ENCODE results near the gene ADAM19. TPM values are rescaled to one million over a fixed set of nuclear protein-coding genes. Genes with fewer than 3 reads are reported as not detected.

The ADAM19 gene
- polyA plus RNA-seq, 1 of the 3 experiments (the other 2 are of a cell fraction): 46.9 TPM

DNA sequence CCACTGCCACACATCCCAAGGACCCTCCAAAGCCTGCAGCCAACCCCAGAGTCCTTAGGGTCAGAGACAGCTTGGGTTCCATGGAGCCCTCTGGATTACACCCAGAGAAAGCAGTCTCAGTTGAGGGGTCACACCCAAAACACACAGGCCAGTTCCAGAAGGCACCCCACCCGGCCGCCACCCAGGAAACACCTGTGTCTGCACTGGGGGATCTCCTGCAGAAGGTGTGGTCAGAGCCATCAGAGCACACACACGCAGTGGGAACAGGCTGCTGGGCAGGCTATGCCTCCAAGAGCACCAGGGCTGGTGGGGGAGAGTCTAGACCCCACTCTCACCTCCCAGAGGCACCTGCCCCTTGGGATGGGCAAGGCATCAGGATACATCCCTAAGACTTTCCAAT, 88.2 kb downstream of the ADAM19 start:
- Histone ChIP-seq H4K20me1 (ENCODE audit: insufficient read depth) (peaks cover 6% of the 10 kb centered on the region; the same call in 1 of the 2 replicates), H3K9me3 (no peaks in the 10 kb centered on the region), H2AFZ (ENCODE audit: low read depth) (no peak overlapping the region), H3K27ac (ENCODE audit: low read depth in 2 of 2, low read length in 1 of 2) (no peak overlapping the region), H3K4me1 (ENCODE audit: control insufficient read depth in 1 of 2, insufficient read depth in 2 of 2, low read depth in 1 of 2, low read length in 1 of 2) (no peaks in the 10 kb centered on the region), H3K4me3 (ENCODE audit: low read depth in 2 of 2, low read length in 1 of 2) (no peak overlapping the region), H3K79me2 (ENCODE audit: insufficient read depth) (peaks cover 16% of the 10 kb centered on the region; the same call in 1 of the 2 replicates), H3K4me2 (no peak overlapping the region), H3F3A (replicated peaks; ENCODE audit: insufficient read depth) (peaks cover 32% of the 10 kb centered on the region), H3K36me3 (replicated peaks in 1 of 2; ENCODE audit: control insufficient read depth in 1 of 2, insufficient read depth in 2 of 2, low read length in 1 of 2) (peaks cover 49 to 76% of the 10 kb centered on the region in 2 experiments), H3K9me2 (no peaks in the 10 kb centered on the region), H3K27me3 (ENCODE audit: insufficient read depth) (no peaks in the 10 kb centered on the region), H3K9ac (no peak overlapping the region)
- no peak for TF ChIP-seq NFIC (IDR thresholded peaks at IDR 0.05; ENCODE audit: borderline replicate concordance)
- TF ChIP-seq FOSL2 (IDR thresholded peaks at IDR 0.05; ENCODE audit: borderline replicate concordance, low read depth): no peak
- no peak for TF ChIP-seq SMC3 (IDR thresholded peaks at IDR 0.05; ENCODE audit: low read depth, low read length)
- TF ChIP-seq, protein P1, sequence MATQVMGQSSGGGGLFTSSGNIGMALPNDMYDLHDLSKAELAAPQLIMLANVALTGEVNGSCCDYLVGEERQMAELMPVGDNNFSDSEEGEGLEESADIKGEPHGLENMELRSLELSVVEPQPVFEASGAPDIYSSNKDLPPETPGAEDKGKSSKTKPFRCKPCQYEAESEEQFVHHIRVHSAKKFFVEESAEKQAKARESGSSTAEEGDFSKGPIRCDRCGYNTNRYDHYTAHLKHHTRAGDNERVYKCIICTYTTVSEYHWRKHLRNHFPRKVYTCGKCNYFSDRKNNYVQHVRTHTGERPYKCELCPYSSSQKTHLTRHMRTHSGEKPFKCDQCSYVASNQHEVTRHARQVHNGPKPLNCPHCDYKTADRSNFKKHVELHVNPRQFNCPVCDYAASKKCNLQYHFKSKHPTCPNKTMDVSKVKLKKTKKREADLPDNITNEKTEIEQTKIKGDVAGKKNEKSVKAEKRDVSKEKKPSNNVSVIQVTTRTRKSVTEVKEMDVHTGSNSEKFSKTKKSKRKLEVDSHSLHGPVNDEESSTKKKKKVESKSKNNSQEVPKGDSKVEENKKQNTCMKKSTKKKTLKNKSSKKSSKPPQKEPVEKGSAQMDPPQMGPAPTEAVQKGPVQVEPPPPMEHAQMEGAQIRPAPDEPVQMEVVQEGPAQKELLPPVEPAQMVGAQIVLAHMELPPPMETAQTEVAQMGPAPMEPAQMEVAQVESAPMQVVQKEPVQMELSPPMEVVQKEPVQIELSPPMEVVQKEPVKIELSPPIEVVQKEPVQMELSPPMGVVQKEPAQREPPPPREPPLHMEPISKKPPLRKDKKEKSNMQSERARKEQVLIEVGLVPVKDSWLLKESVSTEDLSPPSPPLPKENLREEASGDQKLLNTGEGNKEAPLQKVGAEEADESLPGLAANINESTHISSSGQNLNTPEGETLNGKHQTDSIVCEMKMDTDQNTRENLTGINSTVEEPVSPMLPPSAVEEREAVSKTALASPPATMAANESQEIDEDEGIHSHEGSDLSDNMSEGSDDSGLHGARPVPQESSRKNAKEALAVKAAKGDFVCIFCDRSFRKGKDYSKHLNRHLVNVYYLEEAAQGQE (IDR thresholded peaks at IDR 0.05; ENCODE audit: low read depth, low read length): no peak
- no peak for TF ChIP-seq SIN3A (IDR thresholded peaks at IDR 0.05; ENCODE audit: borderline replicate concordance, low read depth, low read length)
- no peak for TF ChIP-seq TCF12 (IDR thresholded peaks at IDR 0.05)
- TF ChIP-seq RAD21 (IDR thresholded peaks at IDR 0.05; ENCODE audit: low read length): no peak
- POLR2A ChIA-PET: no interaction called here
- CTCF ChIA-PET: no interaction called here
- no peak for DNase-seq
- no CpG with 5 or more reads among the region's 3 CpGs for WGBS (ENCODE audit: low lambda C conversion rate)

DNA sequence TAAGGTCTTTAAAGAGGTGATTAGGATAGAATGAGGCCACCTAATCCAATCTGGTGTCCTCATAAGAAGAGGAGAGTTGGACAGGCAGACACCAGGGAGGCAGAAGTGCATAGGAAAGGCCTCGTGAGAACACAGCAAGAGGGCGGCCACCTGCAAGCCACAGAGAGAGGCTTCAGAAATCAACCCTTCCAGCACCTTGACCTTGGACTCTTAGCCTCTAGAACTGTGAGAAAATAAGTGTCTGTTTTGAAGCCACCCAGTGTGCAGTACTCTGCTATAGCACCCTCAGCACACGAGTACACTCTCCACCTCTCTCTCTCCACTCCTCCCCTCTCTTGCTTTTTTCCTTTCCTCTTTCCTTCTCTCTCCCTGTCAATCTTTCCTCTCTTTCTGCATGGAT, 88.7 kb downstream of the ADAM19 start:
- H3K9me2 ChIP-seq: no peaks in the 10 kb centered on the region
- no peak for DNase-seq
- no peaks in the 10 kb centered on the region for H3K9me3 ChIP-seq
- TF ChIP-seq RFX5 (IDR thresholded peaks at IDR 0.05; ENCODE audit: low read length) (no peak), NRF1 (IDR thresholded peaks at IDR 0.05; ENCODE audit: low read depth, low read length) (no peak), ELF1 (IDR thresholded peaks at IDR 0.05) (no peak), FOXJ3 (CRISPR knock-in tag; IDR thresholded peaks at IDR 0.05) (no peak), MEF2A (IDR thresholded peaks at IDR 0.05; ENCODE audit: borderline replicate concordance, low read depth) (no peak), YY1 (IDR thresholded peaks at IDR 0.05; ENCODE audit: low read depth) (no peak), TEAD4 (IDR thresholded peaks at IDR 0.05; ENCODE audit: borderline replicate concordance, insufficient read depth) (no peak), FOSL2 (IDR thresholded peaks at IDR 0.05; ENCODE audit: borderline replicate concordance, low read depth) (no peak), SMC3 (IDR thresholded peaks at IDR 0.05; ENCODE audit: low read depth, low read length) (no peak), POLR2AphosphoS5 (IDR thresholded peaks at IDR 0.05; ENCODE audit: low read depth, low read length) (no peak), RAD21 (IDR thresholded peaks at IDR 0.05; ENCODE audit: low read length) (no peak)
- TF ChIP-seq, protein P2, sequence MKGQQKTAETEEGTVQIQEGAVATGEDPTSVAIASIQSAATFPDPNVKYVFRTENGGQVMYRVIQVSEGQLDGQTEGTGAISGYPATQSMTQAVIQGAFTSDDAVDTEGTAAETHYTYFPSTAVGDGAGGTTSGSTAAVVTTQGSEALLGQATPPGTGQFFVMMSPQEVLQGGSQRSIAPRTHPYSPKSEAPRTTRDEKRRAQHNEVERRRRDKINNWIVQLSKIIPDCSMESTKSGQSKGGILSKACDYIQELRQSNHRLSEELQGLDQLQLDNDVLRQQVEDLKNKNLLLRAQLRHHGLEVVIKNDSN (IDR thresholded peaks at IDR 0.05; ENCODE audit: borderline replicate concordance, low read depth): no peak
- TF ChIP-seq, protein P3, sequence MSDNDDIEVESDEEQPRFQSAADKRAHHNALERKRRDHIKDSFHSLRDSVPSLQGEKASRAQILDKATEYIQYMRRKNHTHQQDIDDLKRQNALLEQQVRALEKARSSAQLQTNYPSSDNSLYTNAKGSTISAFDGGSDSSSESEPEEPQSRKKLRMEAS (IDR thresholded peaks at IDR 0.05; ENCODE audit: low read depth): no peak
- TF ChIP-seq, protein P4, sequence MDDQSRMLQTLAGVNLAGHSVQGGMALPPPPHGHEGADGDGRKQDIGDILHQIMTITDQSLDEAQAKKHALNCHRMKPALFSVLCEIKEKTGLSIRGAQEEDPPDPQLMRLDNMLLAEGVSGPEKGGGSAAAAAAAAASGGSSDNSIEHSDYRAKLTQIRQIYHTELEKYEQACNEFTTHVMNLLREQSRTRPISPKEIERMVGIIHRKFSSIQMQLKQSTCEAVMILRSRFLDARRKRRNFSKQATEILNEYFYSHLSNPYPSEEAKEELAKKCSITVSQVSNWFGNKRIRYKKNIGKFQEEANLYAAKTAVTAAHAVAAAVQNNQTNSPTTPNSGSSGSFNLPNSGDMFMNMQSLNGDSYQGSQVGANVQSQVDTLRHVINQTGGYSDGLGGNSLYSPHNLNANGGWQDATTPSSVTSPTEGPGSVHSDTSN (IDR thresholded peaks at IDR 0.05): no peak
- H3K4me3 ChIP-seq (ENCODE audit: low read depth in 2 of 2, low read length in 1 of 2): no peak overlapping the region
- peaks cover 35% of the 10 kb centered on the region for H3F3A ChIP-seq (replicated peaks; ENCODE audit: insufficient read depth)
- CTCF ChIA-PET: interaction anchor here (2.2 kb wide), 1 partner anchor 158 kb away, joined by 11 read pairs; no protein-coding TSS in a partner anchor
- POLR2A ChIA-PET: no interaction called here
- H3K36me3 ChIP-seq (replicated peaks in 1 of 2; ENCODE audit: control insufficient read depth in 1 of 2, insufficient read depth in 2 of 2, low read length in 1 of 2): peaks cover 49 to 77% of the 10 kb centered on the region in 2 experiments
- H3K4me1 ChIP-seq (ENCODE audit: control insufficient read depth in 1 of 2, insufficient read depth in 2 of 2, low read depth in 1 of 2, low read length in 1 of 2): no peaks in the 10 kb centered on the region
- no peak overlapping the region for H3K27ac ChIP-seq (ENCODE audit: low read depth in 2 of 2, low read length in 1 of 2)
- peaks cover 16% of the 10 kb centered on the region; the same call in 1 of the 2 replicates for H3K79me2 ChIP-seq (ENCODE audit: insufficient read depth)
- 86% methylated on average over 3 of the region's 3 CpGs for WGBS (ENCODE audit: low lambda C conversion rate)
- no peaks in the 10 kb centered on the region for H3K27me3 ChIP-seq (ENCODE audit: insufficient read depth)
- H3K9ac ChIP-seq: no peak overlapping the region
- H3K4me2 ChIP-seq: no peak overlapping the region
- no peak overlapping the region for H2AFZ ChIP-seq (ENCODE audit: low read depth)
- peaks cover 6% of the 10 kb centered on the region; the same call in 1 of the 2 replicates for H4K20me1 ChIP-seq (ENCODE audit: insufficient read depth)

All from SK-N-SH (cell line).